Measurements from ENCODE around the gene RSF1.
A peak's percentile ranks its signal among the peaks of the same experiment; 100 is the strongest.

Gene RSF1

GRCh38 chr11:77665240-77665965, 155.1 kb downstream of the RSF1 start:
- Histone ChIP-seq H3K27me3 (ENCODE audit: control insufficient read depth in 2 of 2, insufficient read depth in 2 of 2, low read length in 2 of 2) (no peaks in the 10 kb centered on the region), H3K9ac (ENCODE audit: low read depth in 1 of 2, low read length in 2 of 2) (no peak overlapping the region), H3K4me3 (ENCODE audit: low read length in 2 of 2) (peak overlapping the region in 1 of 2 donors; percentile 15), H3K4me1 (ENCODE audit: control insufficient read depth in 2 of 2, insufficient read depth in 2 of 2, low read length in 2 of 2) (peaks cover 8 to 15% of the 10 kb centered on the region in 2 donors), H3K27ac (ENCODE audit: low read depth in 2 of 2, low read length in 2 of 2) (peak overlapping the region in 1 of 2 donors; percentile 37), H3K36me3 (ENCODE audit: control insufficient read depth in 2 of 2, insufficient read depth in 2 of 2, low read length in 2 of 2) (peaks cover 23 to 34% of the 10 kb centered on the region in 2 donors), H3K9me3 (ENCODE audit: control insufficient read depth in 2 of 2, low read length in 2 of 2) (no peaks in the 10 kb centered on the region)

GRCh38 chr11:77661670-77662069, 158.9 kb downstream of the RSF1 start:
- no peak overlapping the region for H3K9ac ChIP-seq (ENCODE audit: low read depth in 1 of 2, low read length in 2 of 2)
- H3K9me3 ChIP-seq (ENCODE audit: control insufficient read depth in 2 of 2, low read length in 2 of 2), result no peaks in the 10 kb centered on the region
- H3K27ac ChIP-seq (ENCODE audit: low read depth in 2 of 2, low read length in 2 of 2), result no peak overlapping the region
- peaks cover 7 to 9% of the 10 kb centered on the region in 2 donors for H3K36me3 ChIP-seq (ENCODE audit: control insufficient read depth in 2 of 2, insufficient read depth in 2 of 2, low read length in 2 of 2)
- H3K4me3 ChIP-seq (ENCODE audit: low read length in 2 of 2), result no peak overlapping the region
- H3K4me1 ChIP-seq (ENCODE audit: control insufficient read depth in 2 of 2, insufficient read depth in 2 of 2, low read length in 2 of 2), result peaks cover 2 to 10% of the 10 kb centered on the region in 2 donors
- no peaks in the 10 kb centered on the region for H3K27me3 ChIP-seq (ENCODE audit: control insufficient read depth in 2 of 2, insufficient read depth in 2 of 2, low read length in 2 of 2)

- Histone ChIP-seq H3K9ac (ENCODE audit: low read depth in 1 of 2, low read length in 2 of 2) (no peak overlapping the region), H3K27ac (ENCODE audit: low read depth in 2 of 2, low read length in 2 of 2) (no peak overlapping the region), H3K9me3 (ENCODE audit: control insufficient read depth in 2 of 2, low read length in 2 of 2) (no peaks in the 10 kb centered on the region), H3K4me3 (ENCODE audit: low read length in 2 of 2) (no peak overlapping the region), H3K4me1 (ENCODE audit: control insufficient read depth in 2 of 2, insufficient read depth in 2 of 2, low read length in 2 of 2) (peaks cover 2 to 10% of the 10 kb centered on the region in 2 donors), H3K27me3 (ENCODE audit: control insufficient read depth in 2 of 2, insufficient read depth in 2 of 2, low read length in 2 of 2) (no peaks in the 10 kb centered on the region), H3K36me3 (ENCODE audit: control insufficient read depth in 2 of 2, insufficient read depth in 2 of 2, low read length in 2 of 2) (peaks cover 4 to 6% of the 10 kb centered on the region in 2 donors)
Measured at GRCh38 chr11:77660947-77661346, 159.6 kb downstream of the RSF1 start.

- H3K4me1 ChIP-seq (ENCODE audit: control insufficient read depth in 2 of 2, insufficient read depth in 2 of 2, low read length in 2 of 2), result no peaks in the 10 kb centered on the region
- H3K4me3 ChIP-seq (ENCODE audit: low read length in 2 of 2), result no peak overlapping the region
- no peaks in the 10 kb centered on the region for H3K27me3 ChIP-seq (ENCODE audit: control insufficient read depth in 2 of 2, insufficient read depth in 2 of 2, low read length in 2 of 2)
- no peaks in the 10 kb centered on the region for H3K9me3 ChIP-seq (ENCODE audit: control insufficient read depth in 2 of 2, low read length in 2 of 2)
- H3K36me3 ChIP-seq (ENCODE audit: control insufficient read depth in 2 of 2, insufficient read depth in 2 of 2, low read length in 2 of 2), result no peaks in the 10 kb centered on the region
- no peak overlapping the region for H3K27ac ChIP-seq (ENCODE audit: low read depth in 2 of 2, low read length in 2 of 2)
- H3K9ac ChIP-seq (ENCODE audit: low read depth in 1 of 2, low read length in 2 of 2), result no peak overlapping the region
Measured at GRCh38 chr11:77658213-77659013, 162.1 kb downstream of the RSF1 start.

GRCh38 chr11:77656362-77656761, 164.2 kb downstream of the RSF1 start:
- Histone ChIP-seq H3K4me1 (ENCODE audit: control insufficient read depth in 2 of 2, insufficient read depth in 2 of 2, low read length in 2 of 2) (no peaks in the 10 kb centered on the region), H3K4me3 (ENCODE audit: low read length in 2 of 2) (no peak overlapping the region), H3K9me3 (ENCODE audit: control insufficient read depth in 2 of 2, low read length in 2 of 2) (no peaks in the 10 kb centered on the region), H3K27ac (ENCODE audit: low read depth in 2 of 2, low read length in 2 of 2) (no peak overlapping the region), H3K36me3 (ENCODE audit: control insufficient read depth in 2 of 2, insufficient read depth in 2 of 2, low read length in 2 of 2) (no peaks in the 10 kb centered on the region), H3K27me3 (ENCODE audit: control insufficient read depth in 2 of 2, insufficient read depth in 2 of 2, low read length in 2 of 2) (no peaks in the 10 kb centered on the region), H3K9ac (ENCODE audit: low read depth in 1 of 2, low read length in 2 of 2) (no peak overlapping the region)

- Histone ChIP-seq H3K9me3 (ENCODE audit: control insufficient read depth in 2 of 2, low read length in 2 of 2) (no peaks in the 10 kb centered on the region), H3K27me3 (ENCODE audit: control insufficient read depth in 2 of 2, insufficient read depth in 2 of 2, low read length in 2 of 2) (no peaks in the 10 kb centered on the region), H3K36me3 (ENCODE audit: control insufficient read depth in 2 of 2, insufficient read depth in 2 of 2, low read length in 2 of 2) (no peaks in the 10 kb centered on the region), H3K27ac (ENCODE audit: low read depth in 2 of 2, low read length in 2 of 2) (no peak overlapping the region), H3K4me1 (ENCODE audit: control insufficient read depth in 2 of 2, insufficient read depth in 2 of 2, low read length in 2 of 2) (no peaks in the 10 kb centered on the region), H3K4me3 (ENCODE audit: low read length in 2 of 2) (no peak overlapping the region), H3K9ac (ENCODE audit: low read depth in 1 of 2, low read length in 2 of 2) (no peak overlapping the region)
Measured at GRCh38 chr11:77654770-77655434, 165.6 kb downstream of the RSF1 start.

GRCh38 chr11:77650123-77650522, 170.4 kb downstream of the RSF1 start:
- no peak overlapping the region for H3K4me3 ChIP-seq (ENCODE audit: low read length in 2 of 2)
- H3K27ac ChIP-seq (ENCODE audit: low read depth in 2 of 2, low read length in 2 of 2), result no peak overlapping the region
- H3K9ac ChIP-seq (ENCODE audit: low read depth in 1 of 2, low read length in 2 of 2), result no peak overlapping the region
- no peaks in the 10 kb centered on the region for H3K27me3 ChIP-seq (ENCODE audit: control insufficient read depth in 2 of 2, insufficient read depth in 2 of 2, low read length in 2 of 2)
- no peaks in the 10 kb centered on the region for H3K9me3 ChIP-seq (ENCODE audit: control insufficient read depth in 2 of 2, low read length in 2 of 2)
- H3K4me1 ChIP-seq (ENCODE audit: control insufficient read depth in 2 of 2, insufficient read depth in 2 of 2, low read length in 2 of 2), result no peaks in the 10 kb centered on the region
- H3K36me3 ChIP-seq (ENCODE audit: control insufficient read depth in 2 of 2, insufficient read depth in 2 of 2, low read length in 2 of 2), result no peaks in the 10 kb centered on the region

GRCh38 chr11:77647654-77648305, 172.7 kb downstream of the RSF1 start:
- Histone ChIP-seq H3K9ac (ENCODE audit: low read depth in 1 of 2, low read length in 2 of 2) (no peak overlapping the region), H3K4me3 (ENCODE audit: low read length in 2 of 2) (no peak overlapping the region), H3K27me3 (ENCODE audit: control insufficient read depth in 2 of 2, insufficient read depth in 2 of 2, low read length in 2 of 2) (no peaks in the 10 kb centered on the region), H3K27ac (ENCODE audit: low read depth in 2 of 2, low read length in 2 of 2) (no peak overlapping the region), H3K36me3 (ENCODE audit: control insufficient read depth in 2 of 2, insufficient read depth in 2 of 2, low read length in 2 of 2) (no peaks in the 10 kb centered on the region), H3K9me3 (ENCODE audit: control insufficient read depth in 2 of 2, low read length in 2 of 2) (no peaks in the 10 kb centered on the region), H3K4me1 (ENCODE audit: control insufficient read depth in 2 of 2, insufficient read depth in 2 of 2, low read length in 2 of 2) (no peaks in the 10 kb centered on the region)

GRCh38 chr11:77644887-77645286, 175.6 kb downstream of the RSF1 start:
- Histone ChIP-seq H3K4me3 (ENCODE audit: low read length in 2 of 2) (no peak overlapping the region), H3K36me3 (ENCODE audit: control insufficient read depth in 2 of 2, insufficient read depth in 2 of 2, low read length in 2 of 2) (no peaks in the 10 kb centered on the region)

More at GRCh38 chr11:77644887-77645286, 175.6 kb downstream of the RSF1 start:
- Histone ChIP-seq H3K4me1 (ENCODE audit: control insufficient read depth in 2 of 2, insufficient read depth in 2 of 2, low read length in 2 of 2) (no peaks in the 10 kb centered on the region), H3K9ac (ENCODE audit: low read depth in 1 of 2, low read length in 2 of 2) (no peak overlapping the region), H3K9me3 (ENCODE audit: control insufficient read depth in 2 of 2, low read length in 2 of 2) (no peaks in the 10 kb centered on the region), H3K27ac (ENCODE audit: low read depth in 2 of 2, low read length in 2 of 2) (no peak overlapping the region), H3K27me3 (ENCODE audit: control insufficient read depth in 2 of 2, insufficient read depth in 2 of 2, low read length in 2 of 2) (no peaks in the 10 kb centered on the region)
